HG03432 (cell line): ENCODE measurements around the gene DDAH1.

Source experiments
- ATAC-seq: cut with Tn5 transposase; IDR thresholded peaks from one replicate; pipeline ENCODE4 v1.9.1; 2021; ENCODE audit warnings: mild to moderate bottlenecking, moderate library complexity; ENCODE audit not compliant: unreplicated experiment

DDAH1 gene

GRCh38 chr1:85333186-85333585 is 131.8 kb downstream of the DDAH1 start:
- ATAC-seq, result no peak

- ATAC-seq, result no peak
Measured at GRCh38 chr1:85332575-85332974, 132.4 kb downstream of the DDAH1 start.

- peak; percentile 69 for ATAC-seq
Measured at GRCh38 chr1:85330711-85331290, 134.2 kb downstream of the DDAH1 start.

DNA sequence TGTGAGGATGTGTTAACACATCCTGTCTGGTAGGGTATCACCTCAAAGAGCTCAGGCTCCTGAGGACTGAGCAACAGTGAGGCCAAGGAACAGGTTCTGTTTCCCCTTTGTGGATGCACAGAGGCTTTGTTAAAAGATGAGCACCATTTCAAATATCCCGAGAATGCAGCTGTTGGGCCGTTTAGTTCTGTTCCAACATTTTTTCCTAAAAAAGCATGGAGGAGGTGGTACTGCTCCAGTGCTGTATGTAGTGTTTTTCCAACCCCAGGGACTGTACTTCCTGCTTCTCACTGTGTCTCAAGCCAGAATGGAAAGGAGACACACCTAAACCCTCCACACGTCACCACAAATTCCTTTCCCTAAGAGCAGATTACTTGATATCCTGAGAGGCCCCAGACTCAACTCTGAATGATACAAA is 134.7 kb downstream of the DDAH1 start:
- no peak for ATAC-seq

DNA sequence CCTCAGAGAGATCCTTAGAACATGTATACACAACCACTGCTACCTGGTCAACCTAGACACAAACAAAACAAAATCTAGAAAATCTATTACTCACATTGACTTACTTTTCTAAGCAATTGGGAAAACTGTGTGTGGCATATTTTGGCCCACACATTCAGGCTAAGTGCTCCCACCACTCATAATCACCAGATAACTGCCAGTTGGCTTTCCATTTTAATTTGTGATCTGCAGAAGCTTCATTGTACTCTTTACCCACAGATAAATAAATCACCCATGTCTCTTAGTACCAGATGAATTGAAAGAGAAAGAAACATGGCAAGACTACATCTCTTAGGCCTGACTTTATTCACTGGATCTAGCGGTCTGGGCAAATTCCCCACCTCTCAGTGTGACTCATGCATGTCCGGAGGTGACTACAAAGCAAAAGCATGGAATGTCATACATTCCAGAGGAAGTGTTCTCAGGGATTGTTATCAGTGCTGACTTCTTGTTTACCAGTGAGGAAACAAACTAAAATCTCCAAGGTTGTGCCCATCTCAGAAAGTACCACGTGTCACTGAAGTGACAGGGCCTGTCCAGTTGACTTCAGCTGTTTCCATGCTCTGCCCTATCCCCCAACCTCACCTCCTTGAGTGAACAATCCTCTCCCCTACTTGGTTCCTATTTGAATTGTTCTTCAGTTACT is 136.1 kb downstream of the DDAH1 start:
- ATAC-seq, result no peak

GRCh38 chr1:85327759-85328158 is 137.2 kb downstream of the DDAH1 start:
- ATAC-seq, result no peak

GRCh38 chr1:85326851-85327250 is 138.1 kb downstream of the DDAH1 start:
- no peak for ATAC-seq

- no peak for ATAC-seq
Measured at GRCh38 chr1:85326336-85326735, 138.6 kb downstream of the DDAH1 start.

GRCh38 chr1:85325920-85326319 is 139.0 kb downstream of the DDAH1 start:
- ATAC-seq, result no peak

GRCh38 chr1:85323770-85324169 is 141.2 kb downstream of the DDAH1 start:
- no peak for ATAC-seq

- no peak for ATAC-seq
Measured at GRCh38 chr1:85322655-85323054, 142.3 kb downstream of the DDAH1 start.

- ATAC-seq, result peak; percentile 84
Measured at GRCh38 chr1:85321237-85321964, 143.6 kb downstream of the DDAH1 start.

GRCh38 chr1:85320371-85321131 is 144.4 kb downstream of the DDAH1 start:
- ATAC-seq, result no peak

- no peak for ATAC-seq
Measured at GRCh38 chr1:85319931-85320330, 145.0 kb downstream of the DDAH1 start.

DNA sequence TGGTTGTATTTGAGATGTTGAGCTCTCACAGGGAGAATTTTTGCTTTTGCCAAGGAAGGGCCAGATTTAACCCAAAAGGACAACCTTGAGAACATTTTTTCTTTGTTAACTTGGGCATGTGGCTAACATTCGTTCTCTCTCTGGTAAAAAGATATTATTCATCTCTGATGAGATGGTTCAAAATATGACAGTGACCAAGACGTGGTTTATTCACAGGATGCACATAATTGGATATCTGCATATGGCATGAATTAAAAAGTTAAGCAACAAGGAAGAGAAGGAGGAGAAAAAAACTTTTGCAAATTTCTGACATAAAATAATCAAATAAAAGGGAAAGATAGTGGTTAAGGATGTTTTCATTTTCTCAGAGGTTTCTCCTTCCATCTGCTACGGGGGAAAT is 145.5 kb downstream of the DDAH1 start:
- no peak for ATAC-seq

- ATAC-seq, result no peak
Measured at GRCh38 chr1:85318217-85318616, 146.7 kb downstream of the DDAH1 start.

DNA sequence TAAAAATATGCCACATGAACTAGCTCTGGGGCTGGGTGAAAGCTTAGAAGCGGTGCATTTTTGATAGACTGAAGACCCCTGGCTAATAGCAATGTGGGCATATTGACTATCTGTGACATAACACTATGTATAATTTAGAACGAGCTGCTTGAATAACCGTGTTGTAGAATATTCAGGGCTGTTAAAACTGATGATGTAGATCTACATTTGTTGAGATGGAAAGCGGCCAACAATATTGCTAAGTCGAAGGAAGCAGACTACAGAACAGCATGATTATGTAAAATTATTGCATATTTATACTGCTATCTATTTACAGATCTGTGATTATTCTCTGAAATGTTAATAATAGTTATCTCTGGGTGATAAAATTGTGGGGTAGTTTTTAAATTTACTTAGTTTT is 147.4 kb downstream of the DDAH1 start:
- ATAC-seq, result no peak

DNA sequence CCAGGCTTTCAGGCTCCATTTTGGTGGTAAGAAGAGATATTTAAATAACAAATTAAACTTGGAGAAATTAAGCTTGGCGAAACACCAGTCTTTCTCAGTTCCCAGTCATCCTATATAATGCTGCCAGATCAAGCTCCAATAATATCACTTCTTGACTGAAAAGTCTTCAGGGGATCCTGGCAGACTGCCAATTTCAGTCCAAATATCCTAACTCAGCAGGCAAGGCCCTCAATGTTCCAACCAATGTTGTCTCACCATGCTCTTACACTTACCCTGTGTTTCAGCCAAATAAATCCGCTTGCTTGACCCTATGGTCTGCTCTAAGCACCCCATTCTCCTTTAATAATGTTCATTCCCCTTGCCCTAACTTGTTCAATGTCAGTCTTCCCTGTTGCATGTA is 148.6 kb downstream of the DDAH1 start:
- ATAC-seq, result no peak

- ATAC-seq, result no peak
Measured at GRCh38 chr1:85315789-85316188, 149.2 kb downstream of the DDAH1 start.

DNA sequence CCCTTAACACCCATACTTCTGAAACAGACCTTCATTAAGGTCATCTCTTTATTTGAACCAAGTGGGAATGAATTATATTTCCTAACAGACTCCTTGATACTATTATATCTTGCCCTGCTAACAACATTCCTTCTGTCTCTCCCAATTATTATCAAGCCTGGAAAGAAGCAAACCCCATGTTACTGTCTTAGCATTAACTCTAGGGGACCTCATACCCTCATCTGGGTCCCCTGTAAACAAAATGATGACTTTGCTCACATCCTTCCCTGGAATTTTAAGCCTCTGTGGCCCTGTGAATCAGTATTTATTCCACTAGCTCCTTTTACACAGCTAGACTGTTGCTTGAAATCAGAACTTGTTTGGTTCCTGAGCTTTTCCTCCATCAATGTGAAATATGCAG is 150.2 kb downstream of the DDAH1 start:
- no peak for ATAC-seq

GRCh38 chr1:85313888-85314696 is 150.9 kb downstream of the DDAH1 start:
- no peak for ATAC-seq
